T-helper 9 cell (primary cell): ENCODE data around the gene IL15RA.
"Not testable (repeated sequence)": the region's sequence is repeated elsewhere in the genome, so short reads cannot be mapped to it uniquely, and the experiment has no call there.

Experiments used
- DNase-seq: peaks from one replicate; pipeline ENCODE4 v3.0.0-alpha.2; 2020

Gene IL15RA

DNA sequence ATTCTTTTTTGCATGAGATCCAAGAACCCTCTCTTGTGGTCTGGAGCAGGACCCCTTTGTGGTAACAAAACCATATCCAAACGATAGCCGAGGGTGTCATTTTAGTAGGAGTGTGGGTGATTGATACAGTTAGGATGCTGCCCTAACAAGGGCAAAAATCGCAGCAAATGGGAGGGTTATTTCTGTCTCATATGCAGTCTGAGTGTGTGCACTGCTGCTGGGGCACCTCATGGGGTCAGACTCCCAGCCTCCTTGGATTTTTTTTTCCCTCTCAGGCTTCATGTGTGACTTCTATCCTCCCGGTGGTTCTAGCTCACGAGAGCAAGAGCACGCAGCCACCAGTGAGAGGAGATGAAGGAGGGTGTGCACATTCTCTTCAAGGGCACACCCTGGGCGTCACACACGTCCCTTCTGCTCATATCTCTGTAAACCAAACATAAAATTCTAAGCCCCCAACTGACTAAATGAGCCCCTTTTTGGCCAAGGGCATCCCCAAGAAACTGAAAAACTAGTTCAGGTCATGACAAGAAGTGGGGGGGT lies 28.6 kb upstream of the IL15RA start:
- no peak for DNase-seq

DNA sequence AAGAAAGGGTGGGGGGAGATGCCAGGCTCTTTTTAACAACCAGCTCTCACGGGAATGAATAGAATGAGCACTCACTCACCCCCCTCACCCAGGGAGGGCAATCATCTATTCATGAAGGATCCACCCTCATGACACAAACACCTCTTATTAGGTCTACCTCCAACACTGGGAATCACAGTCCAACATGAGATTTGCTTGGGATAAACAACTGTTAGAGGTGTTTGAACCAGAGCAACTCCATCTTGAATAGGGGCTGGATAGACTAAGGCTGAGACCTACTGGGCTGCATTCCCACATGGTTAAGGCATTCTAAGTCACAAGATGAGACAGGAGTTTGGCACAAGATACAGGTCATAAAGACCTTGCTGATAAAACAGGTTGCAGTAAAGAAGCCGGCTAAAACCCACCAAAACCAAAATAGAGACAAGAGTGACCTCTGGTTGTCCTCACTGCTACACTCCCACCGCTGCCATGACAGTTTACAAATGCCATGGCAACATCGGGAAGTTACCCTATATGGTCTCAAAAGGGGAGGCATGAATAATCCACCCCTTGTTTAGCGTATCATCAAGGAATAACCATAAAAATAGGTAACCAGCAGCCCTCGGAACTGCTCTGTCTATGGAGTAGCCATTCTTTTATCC lies 27.9 kb upstream of the IL15RA start:
- DNase-seq = not testable (repeated sequence)

DNA sequence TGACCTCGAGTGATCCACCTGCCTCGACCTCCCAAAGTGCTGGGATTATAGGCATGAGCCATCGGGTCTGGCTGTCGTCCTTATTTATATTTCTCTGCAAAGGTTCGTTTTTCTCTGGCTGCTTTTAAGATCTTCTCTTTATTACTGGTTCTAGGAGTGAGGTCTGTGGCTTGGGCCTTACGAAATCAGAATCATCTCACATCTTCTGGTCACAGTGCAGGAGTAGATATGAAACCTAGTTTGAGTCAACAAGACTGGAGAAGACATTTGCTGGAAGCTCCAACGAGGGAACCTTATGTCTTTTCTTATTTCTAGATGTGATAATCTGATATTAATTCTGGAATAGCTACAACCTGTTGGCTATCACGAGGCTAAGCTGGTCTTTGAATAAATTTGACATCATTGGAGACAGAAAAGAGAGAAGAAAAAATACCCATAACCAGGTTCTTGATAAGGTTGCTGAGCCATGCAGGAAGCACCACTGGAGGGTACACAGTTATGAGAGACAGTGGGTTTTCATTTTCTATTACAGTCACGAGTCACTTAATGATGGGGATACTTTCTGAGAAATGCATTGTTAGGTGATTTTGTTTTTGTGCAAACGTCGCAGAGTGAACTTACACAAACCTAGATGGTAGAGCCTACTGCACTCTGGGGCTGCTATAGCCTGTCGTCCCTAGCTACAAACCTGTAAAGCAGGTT lies 25.6 kb upstream of the IL15RA start:
- no peak for DNase-seq

DNA sequence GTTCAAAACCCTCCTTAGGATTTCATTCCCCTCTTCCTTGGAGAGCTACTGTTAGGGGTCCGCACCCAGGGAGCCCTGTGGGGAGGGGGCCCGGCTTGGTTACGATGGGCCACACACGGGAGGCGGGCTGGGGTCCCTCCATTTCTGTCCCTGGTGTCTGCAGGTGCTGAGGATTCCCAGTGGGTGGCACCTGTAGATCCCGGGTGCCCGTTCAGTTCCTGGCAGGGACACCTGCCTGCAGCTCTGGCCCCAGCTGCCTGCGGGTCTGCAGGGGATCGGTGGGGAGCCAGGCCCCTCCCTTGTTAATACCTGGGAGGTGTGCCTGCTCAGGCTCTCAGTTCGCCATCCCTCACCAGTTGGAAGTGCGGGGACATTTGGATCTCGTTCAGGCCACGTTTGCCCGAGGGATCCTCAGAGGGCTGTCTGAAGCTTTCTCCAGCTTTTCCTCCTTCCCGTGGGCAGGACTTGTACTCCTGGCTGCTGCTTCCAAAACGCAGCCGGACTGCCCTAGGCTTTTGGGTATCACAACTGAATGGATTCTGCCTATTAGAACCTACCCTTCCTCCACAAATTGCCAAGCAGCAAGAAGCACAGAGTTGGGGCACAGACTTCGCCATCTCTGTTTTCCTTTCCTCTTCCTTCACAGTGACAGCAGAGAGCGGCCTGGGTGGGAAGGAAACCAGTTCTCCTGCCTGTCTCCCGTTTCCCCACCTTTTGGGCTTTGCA lies 22.3 kb upstream of the IL15RA start:
- DNase-seq = no peak

DNA sequence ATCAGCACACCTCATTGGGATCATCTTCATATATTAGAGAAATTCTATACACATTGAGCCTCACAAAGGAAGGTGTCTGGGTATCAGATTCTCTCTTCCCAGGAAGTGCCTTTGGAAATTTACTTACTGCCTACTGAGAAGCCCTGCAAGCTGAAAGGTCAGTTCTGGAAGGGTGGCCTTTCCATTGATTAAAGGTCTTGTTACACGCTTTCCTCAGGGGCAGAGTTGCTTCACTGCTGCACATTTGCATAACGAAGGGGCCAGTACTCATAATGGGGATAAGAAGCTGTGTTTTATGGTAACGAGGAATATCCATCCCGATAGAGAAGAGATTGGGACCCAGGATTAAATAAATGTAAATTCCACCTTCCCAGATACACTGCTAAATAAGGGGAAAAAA lies 19.4 kb upstream of the IL15RA start:
- no peak for DNase-seq

DNA sequence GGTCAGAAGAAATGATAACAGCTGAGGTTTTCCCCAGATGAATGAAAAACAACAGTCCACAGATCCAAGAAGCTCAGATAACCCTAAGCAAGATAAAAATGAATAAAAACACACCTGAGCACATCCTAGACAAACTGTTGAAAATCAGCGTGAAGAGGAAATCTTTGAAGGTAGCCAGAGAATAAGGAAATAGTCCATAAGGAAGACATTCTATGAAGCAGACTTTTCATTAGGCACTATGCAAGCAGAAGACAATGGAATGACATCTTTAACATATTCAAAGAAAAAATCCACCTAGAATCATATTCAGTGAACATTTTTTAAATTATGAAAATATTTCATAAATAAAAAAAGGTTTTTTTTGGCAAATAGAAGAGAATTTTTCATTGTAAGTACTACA lies 15.1 kb upstream of the IL15RA start:
- DNase-seq = no peak

DNA sequence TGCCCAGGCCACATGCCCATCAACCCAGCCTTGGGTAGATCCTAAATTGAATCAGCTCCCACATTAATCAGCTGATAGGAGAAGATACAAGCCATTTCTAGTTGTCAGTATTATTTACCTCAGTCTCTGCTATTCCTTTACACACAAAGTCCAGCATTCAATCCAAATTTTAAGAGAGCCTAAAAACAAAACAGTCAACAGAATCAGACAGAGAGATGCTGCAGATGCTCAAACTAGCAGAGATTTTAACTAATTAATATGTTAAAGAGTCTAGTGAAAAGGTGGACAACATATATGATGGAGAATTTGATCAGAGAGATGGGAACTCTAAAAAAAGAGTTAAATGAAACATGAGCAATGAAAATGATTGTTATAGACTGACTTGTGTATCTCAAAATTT lies 14.4 kb upstream of the IL15RA start:
- DNase-seq = no peak

DNA sequence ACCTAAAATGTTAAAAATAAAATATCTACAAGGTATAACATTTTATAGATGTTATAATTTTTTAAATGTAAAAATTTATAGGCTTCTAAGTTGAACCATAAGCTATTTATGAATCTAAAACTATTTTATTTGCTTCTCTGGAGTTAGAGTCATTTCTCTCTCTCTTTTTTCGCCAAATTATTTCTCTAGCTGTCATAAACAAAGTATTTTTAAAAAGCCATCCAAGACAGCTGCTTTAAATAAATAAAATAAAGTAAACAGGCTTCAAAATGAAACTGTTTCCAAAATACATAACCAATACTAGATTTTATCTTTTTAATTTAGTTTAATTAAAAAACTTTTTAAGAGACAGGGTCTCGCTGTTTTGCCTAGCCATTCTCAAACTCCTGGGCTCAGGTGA lies 12.4 kb upstream of the IL15RA start:
- no peak for DNase-seq

DNA sequence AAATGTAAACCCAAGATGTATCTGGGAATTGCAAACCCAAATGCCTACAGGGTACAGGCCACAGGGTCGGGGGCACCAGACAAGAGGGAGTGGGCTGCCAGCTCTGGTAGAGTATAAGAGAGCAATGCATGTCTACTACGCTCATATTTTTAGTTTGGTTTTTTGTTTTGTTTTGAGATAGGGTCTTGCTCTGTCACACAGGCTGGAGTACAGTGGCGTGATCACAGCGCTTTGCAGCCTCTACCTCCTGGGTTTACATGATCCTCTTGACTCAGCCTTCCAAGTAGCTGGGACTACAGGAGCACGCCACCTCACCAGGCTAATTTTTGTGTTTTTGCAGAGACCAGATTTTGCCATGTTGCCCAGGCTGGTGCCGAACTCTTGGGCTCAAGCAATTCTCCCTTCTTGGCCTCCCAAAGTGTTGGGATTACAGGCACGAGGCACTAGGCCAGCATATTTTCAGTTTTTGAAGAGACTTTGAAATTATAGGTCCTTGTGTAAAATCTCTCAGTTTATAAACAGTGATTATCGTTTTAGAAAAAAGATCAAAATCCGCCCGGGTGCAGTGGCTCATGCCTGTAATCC lies 11.1 kb upstream of the IL15RA start:
- no peak for DNase-seq

DNA sequence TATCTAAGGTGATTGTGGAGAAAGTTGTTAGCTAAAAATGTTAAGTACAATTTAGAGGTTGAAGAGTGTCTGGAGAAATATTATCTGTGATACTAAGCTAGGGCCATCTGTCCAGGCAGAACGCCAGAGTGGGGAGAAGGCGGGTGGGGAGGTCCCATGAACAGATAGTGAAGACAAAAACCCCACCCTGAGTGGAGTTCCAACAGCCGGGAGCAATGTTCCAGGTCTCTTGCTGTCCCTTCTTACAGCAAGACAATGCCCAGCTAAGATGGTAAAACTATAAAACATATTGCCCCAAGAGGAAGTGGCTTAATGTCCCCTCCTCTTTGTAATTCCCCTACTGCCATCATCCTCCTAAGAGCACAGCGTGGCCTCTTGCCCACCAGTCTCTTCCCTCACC lies 10.4 kb upstream of the IL15RA start:
- no peak for DNase-seq

DNA sequence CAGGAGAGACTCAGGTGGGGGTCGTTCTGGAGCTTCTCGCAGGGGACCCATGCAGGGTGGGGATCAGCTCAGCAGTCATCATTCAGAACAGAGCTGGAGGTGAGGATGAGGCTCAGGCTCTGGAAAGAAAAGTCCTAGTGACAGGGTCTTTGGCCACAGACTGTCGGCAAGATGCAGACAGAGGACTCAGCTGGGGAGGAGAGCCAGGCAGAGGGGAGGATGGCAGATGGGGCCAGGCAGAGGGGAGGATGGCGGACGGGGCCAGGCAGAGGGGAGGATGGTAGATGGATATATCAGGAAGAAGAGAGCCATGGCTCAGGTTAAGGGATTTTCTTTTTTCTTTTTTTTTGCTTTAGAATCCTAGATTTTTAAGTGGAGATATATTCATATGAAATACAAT lies 7.7 kb upstream of the IL15RA start:
- no peak for DNase-seq

DNA sequence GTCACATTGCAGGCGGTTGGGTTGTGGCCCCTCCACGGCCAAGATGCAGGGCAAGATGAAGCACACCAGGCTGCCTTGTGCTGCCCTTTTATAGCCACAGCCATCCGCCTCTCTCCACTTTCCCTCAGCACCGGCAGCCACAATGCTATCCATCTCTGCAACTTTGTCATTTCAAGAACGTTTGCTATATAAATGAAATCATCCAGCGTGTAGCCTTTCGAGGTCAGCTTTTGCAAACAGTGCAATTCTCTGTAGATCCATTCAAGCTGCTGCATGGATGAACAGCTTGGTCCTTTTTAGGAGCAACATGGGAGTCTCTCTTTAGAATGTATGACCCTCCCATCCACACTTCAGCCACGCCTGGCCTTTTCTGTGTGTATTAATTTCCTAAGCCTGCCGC lies 6.4 kb upstream of the IL15RA start:
- DNase-seq = no peak

DNA sequence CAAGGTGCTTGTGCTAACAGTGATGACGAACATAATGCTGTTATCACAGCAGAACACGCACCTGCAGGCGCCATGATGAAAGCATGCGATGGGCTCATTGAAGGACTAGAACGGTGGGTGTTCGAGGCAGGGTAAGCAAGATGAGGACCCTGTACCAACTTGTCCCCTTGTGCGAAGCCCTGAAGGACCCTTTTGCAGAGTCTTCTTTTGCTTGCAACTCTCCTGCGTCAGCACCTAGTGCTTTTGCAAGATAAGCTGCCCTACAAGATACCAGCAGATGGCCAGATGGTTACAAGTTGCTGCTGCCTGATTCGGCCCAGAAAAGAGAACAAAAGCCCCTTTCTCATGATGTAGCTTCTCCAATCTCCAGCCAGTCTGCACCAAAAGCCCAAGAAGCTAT lies 4.2 kb upstream of the IL15RA start:
- no peak for DNase-seq

DNA sequence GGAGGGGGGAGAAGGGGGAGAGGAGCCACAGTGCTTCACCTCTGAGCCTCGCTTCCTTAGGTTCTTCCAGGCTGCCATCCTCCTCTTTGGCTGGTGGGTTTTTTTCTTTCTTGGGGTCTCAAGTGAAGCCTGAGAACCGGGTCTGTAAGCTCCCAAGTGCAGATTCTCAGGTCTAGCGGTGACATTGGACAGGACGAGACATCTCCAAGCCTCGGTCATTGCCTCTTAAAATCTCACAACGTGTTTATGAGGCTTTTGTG lies 817 bp upstream of the IL15RA start:
- DNase-seq = no peak

DNA sequence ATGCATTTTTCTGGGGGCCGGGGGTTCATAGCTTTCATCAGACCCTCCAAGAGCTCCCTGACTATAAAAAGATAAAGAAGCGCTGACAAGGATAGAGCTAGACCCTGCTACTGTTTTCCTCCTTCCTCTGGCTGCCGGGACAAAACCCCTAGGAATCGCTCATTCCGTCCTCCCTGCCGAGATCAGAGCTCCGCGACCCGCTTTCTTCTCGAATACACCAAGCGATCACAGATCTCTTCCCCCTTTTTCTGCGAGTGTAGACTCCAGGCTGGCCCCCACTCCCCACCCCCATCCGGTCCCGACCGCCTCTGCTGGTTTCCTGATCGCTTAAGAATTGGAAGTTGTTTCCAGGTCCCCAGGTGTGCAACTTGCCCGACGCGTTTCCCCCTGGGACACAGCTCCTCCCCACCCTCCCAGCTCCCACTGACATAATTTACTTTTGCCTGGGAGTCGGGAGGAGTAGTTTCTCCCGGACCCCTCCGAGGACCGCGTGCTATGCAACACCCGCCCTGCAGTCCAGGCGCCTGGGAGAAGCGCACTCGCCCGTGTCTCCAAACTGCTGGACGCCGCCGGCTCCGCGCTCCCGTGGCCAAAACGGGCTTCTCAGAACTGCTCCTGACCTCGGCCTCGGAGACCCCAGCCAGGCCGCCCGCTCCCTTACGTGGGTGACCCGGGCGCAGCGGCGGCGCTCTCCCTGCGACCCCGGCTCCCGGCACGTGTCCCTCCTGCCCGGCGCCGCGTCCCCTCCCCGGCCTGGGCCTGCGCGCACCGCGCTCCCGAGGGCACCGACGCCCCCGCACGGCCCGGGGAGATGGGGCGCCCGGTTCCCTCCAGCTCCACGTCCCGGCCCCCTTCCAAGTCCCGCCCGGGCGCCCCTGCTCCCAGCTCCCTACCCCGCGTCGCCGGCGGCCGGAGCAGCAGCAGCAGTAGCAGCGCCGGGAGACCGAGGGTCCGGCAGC lies 552 bp downstream of the IL15RA start:
- DNase-seq = peak; percentile 18

DNA sequence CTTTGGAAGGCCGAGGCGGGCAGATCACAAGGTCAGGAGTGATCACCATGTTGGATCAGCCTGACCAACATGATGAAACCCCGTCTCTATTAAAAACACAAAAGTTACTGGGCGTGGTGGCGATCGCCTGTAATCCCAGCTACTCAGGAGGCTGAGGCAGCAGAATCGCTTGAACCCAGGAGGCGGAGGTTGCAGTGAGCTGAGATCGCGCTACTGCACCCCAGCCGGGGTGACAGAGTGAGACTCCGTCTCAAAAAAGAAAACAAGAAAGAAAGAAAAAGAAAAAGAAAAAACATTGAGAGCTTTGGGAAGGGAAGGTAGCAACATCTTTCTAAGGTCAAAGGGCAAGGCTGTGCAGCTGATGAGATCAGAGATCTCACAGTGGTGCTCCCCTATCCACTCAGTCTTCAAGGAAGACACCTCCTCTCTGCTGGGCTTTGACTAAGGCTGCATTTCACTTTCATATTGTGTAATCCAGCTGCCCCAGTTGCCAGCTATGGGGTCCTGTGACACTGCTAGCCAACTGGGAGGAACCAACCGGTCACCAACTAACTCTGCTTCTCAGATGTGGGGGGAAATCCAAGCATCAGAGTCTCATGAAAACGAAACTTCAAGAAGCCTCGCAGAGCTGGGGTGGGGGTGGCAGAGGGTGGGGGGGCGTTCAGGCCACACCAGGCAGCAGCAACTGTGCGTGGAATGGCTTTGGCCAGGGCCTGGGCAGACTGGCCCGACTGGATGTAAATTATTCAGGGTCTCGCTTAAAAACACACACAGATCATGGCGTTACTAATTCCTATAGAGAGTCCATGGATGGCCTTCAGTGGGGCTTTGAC lies 1.5 kb downstream of the IL15RA start:
- DNase-seq = peak; percentile 15

DNA sequence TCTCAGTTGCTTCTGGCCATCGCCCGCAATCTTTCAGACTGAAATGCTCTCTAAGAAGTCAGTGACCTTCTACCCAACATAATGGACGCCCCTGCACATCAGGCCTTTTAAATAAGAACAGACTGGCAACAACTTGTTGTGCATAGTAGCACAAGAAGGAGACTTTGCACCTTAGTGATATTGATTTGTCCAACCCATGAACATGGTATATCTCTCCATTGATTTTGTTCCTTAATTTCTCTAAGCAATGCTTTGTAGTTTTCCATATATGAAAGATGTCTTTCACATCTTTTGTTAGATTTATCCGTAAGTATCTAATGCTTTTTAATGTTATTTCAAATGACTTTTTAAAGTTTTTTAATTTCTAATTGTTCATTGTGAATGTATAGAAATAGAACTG lies 4.3 kb downstream of the IL15RA start:
- no peak for DNase-seq

DNA sequence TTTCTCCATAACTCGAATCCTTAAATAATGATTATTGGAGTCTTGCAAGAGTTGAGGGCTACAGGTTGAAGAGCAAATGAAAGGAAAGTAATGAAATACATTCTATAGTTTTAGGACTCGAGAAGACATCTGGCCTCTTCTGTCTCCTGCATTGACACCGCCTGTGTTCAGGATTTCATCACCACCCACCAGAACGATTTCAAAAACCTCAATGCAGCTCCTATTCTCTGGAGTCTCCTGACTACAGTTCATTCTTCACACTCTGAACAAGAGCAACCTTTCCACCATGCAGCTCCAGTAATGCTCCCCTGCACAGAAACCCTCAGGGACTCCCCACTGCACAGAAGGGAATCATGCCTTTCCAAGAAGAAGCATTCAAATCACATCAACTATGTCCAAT lies 5.5 kb downstream of the IL15RA start:
- DNase-seq = no peak

DNA sequence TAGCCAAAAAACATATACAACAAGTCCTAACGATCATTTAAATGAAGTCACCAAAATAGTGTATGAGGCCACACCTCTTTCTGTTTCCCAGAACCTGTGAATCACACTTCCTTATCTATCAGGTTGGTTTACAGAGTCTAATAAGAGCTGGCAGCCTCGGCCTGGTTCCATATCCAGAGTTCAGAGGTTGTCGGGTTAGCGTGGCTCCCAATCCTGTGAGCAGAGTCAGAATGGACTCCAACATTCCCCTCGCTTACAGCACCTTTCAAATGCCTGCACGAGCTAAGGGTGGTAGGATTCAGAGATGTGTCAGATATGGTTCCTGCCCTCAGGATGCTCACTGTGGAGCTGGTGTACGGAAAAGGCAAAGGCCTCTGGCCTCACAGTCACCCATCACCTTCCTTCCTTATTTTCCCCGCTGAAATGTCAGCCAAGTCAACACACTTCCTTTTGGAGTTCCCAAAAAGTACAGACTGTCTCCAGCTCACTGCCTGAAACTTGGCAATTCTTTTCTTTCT lies 6.0 kb downstream of the IL15RA start:
- DNase-seq = no peak

DNA sequence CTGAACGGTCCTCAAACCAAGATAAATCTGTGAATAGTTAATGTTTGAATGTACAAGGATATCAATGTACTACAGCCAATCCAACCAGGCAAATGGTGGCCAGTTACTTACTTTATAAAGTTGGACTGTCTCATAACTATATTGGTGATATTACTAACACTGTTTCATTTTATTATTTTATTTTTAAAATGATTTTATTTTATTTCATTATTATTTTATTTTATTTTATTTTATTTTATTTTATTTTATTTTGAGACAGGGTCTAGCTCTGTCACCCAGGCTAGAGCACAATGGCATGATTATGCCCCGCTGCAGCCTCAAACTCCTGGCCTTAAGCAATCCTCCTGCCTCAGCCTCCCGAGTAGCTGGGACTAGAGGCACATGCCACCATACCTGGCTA lies 6.8 kb downstream of the IL15RA start:
- no peak for DNase-seq

DNA sequence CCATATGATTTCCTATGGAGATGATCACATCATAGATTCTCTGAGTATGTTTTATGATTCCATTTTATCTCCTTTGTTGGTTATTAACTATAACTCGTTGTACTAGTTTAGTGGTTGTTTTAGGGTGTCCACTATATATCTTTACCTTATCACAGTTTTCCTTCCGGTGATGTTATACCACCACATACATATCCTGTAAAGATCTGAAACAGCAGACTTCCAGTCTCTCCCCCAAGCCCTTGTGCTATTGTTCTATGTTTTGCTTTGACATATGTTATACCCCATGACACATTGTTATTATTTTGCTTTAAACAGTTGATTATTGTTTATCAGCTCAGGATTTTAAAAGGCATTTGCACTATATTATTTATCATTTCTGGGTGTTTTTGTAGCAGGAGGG lies 7.3 kb downstream of the IL15RA start:
- DNase-seq = no peak
